ENCODE data around the gene SMAD7. TPM values are rescaled to one million over a fixed set of nuclear protein-coding genes. Genes with fewer than 3 reads are reported as not detected.
"Not testable (repeated sequence)": the region's sequence is repeated elsewhere in the genome, so short reads cannot be mapped to it uniquely, and the experiment has no call there.

The SMAD7 gene
- total RNA-seq, 1 experiment from 2014 or later: 5.8 TPM

DNA sequence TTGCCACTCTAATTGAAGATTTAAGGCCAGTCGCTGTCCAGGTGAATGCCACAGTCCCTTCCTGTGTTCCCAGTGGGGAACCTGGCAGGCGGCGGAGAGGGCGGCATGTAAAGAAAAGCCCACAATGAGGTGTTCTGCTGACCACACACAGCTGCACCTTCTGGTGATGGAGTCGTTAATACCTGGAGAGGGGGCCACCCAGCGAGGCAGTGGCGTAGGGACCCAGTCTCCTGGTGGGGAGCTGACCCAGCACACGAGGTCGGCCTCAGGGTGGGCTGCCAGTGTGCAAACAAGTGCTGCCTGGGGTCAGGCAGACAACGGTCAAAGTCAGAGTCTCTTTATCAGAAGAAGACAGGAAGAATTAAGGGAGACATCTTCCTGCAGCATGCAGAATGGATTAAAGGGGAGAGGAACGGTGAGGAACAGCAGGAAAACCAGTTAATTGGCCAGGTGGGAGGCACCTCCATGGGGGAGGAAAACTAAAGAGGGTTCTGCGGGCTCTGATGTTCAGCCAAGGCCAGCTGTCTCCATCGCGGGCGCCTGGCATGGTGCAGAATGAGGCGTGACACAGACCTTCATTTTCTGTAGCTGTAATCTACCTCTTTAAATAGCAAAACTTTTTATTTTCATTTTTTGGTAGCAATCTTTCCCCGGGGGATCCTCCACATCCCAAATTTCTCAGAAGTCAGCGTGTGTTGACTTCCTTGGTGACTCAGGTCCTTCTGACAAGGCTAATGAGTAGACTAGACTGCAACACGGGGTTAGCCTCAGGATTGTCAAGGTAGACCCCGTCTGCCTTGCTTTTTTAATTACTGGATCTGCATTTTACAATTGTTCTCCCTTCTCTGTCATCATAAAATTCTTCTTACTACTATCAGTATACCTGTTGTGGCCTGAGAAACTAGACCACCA is 78.3 kb downstream of the SMAD7 start:
- intact Hi-C loops (cut with micrococcal nuclease; ENCODE audit: unreplicated experiment): loop anchor here (1.0 kb wide), 1 partner anchor 38 kb away; no protein-coding TSS in a partner anchor

DNA sequence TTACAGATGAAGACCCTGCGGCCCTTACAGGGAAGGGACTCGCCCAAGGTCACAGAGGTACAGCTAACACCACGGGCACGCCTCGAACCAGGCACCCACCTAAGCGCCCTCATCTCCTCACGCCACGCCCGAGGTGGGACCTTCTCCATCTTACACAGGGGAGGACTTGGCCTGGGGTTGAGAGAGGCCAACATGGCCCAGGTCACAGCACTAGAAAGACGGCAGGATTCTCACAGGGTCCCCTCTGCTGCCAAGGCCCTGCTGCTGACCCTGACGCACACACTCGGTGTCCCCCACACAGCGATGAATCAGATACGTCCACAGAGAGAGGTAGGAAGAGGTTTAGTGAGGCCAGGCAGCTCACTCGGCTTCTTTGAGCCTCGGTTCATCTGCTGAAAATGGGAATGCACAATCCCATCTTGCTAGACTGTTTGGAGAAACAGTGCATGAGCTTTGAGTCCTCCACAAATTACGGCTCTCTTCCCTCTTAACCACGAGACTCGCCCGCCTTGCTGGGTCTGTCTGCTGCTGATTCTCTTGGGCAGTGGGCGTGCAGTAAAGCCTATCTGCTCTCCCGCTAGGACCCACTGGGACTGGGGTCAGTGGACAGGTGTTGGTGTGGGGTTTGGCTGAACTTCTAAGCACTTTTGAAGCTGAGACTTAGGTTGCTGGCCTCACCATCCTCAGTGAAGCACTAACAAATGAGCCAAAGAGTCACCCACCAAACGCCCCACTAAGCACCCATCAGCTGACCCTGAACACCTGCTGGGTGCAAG is 79.2 kb downstream of the SMAD7 start:
- BruUV-seq (replicated peaks): no TSS peak
- no peak overlapping the region for H2AFZ ChIP-seq

More for the DNA sequence above, 78.3 kb downstream of the SMAD7 start:
- H3K79me2 ChIP-seq (ENCODE audit: low read depth): no peaks in the 10 kb centered on the region
- peak in 1 of 2 experiments; percentile 49 for DNase-seq
- TF ChIP-seq EZH2 (IDR thresholded peaks at IDR 0.05; ENCODE audit: low read depth): no peak
- TF ChIP-seq, protein P1, sequence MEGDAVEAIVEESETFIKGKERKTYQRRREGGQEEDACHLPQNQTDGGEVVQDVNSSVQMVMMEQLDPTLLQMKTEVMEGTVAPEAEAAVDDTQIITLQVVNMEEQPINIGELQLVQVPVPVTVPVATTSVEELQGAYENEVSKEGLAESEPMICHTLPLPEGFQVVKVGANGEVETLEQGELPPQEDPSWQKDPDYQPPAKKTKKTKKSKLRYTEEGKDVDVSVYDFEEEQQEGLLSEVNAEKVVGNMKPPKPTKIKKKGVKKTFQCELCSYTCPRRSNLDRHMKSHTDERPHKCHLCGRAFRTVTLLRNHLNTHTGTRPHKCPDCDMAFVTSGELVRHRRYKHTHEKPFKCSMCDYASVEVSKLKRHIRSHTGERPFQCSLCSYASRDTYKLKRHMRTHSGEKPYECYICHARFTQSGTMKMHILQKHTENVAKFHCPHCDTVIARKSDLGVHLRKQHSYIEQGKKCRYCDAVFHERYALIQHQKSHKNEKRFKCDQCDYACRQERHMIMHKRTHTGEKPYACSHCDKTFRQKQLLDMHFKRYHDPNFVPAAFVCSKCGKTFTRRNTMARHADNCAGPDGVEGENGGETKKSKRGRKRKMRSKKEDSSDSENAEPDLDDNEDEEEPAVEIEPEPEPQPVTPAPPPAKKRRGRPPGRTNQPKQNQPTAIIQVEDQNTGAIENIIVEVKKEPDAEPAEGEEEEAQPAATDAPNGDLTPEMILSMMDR (conservative IDR thresholded peaks at IDR 0.05): no peak
- H4K20me1 ChIP-seq (ENCODE audit: insufficient read depth): no peaks in the 10 kb centered on the region
- peak overlapping the region; percentile 64 for H3K27ac ChIP-seq
- H3K4me1 ChIP-seq (replicated peaks; ENCODE audit: insufficient read depth): peaks cover 28% of the 10 kb centered on the region
- no peaks in the 10 kb centered on the region for H3K36me3 ChIP-seq (ENCODE audit: low read depth)
- no peaks in the 10 kb centered on the region for H3K9me2 ChIP-seq (ENCODE audit: insufficient read depth)
- no peaks in the 10 kb centered on the region for H3K27me3 ChIP-seq (ENCODE audit: insufficient read depth, low read depth)
- H3K9me3 ChIP-seq (ENCODE audit: insufficient read depth, low read depth): no peaks in the 10 kb centered on the region
- ChIA-PET CTCF (no interaction called here), POLR2A (ENCODE audit: unreplicated experiment) (interaction anchor here (0.7 kb wide), 1 partner anchor 69 kb away, joined by 5 read pairs; no protein-coding TSS in a partner anchor)
- no peak overlapping the region for H3K4me3 ChIP-seq
- BruUV-seq (replicated peaks): no TSS peak
- peak overlapping the region; percentile 58 for H3K4me2 ChIP-seq
- no peak overlapping the region for H2AFZ ChIP-seq
- peaks cover 15% of the 10 kb centered on the region; the same call in 1 of the 2 replicates for H3F3A ChIP-seq (ENCODE audit: insufficient read depth, low read depth)

DNA sequence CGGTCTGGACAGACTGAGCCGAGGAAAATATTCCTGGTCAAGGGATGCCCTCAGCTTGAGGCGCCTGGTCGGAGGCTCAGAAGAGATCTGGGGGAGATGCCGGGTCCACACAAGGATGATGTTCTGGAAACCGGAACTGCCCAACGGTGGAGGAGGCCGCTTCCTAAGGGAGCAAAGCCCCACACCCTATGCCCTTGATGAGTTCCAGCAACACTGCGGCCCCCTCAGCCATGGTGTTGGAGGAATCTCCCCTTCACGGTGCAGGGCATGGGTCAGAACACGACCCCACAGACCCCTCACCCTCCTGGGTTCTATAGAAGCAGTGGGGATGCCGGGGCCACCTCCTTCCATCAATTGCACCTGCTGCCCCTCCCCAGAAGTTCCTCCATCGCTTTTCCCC is 79.8 kb downstream of the SMAD7 start:
- H3K36me3 ChIP-seq (ENCODE audit: low read depth); H2AFZ ChIP-seq; BruUV-seq (replicated peaks); DNase-seq; H3K27me3 ChIP-seq (ENCODE audit: insufficient read depth, low read depth); POLR2A ChIA-PET (ENCODE audit: unreplicated experiment); H3K9me3 ChIP-seq (ENCODE audit: insufficient read depth, low read depth); H3K27ac ChIP-seq; CTCF ChIA-PET; H3K4me2 ChIP-seq; H3K79me2 ChIP-seq (ENCODE audit: low read depth); H3K9me2 ChIP-seq (ENCODE audit: insufficient read depth); H4K20me1 ChIP-seq (ENCODE audit: insufficient read depth); intact Hi-C loops (cut with micrococcal nuclease; ENCODE audit: unreplicated experiment); H3K4me3 ChIP-seq: not testable (repeated sequence)
- Histone ChIP-seq H3F3A (ENCODE audit: insufficient read depth, low read depth) (peaks cover 15% of the 10 kb centered on the region; the same call in 1 of the 2 replicates), H3K4me1 (replicated peaks; ENCODE audit: insufficient read depth) (peaks cover 26% of the 10 kb centered on the region)

More for the DNA sequence above, 79.2 kb downstream of the SMAD7 start:
- H3F3A ChIP-seq (ENCODE audit: insufficient read depth, low read depth): peaks cover 15% of the 10 kb centered on the region; the same call in 1 of the 2 replicates
- TF ChIP-seq, protein P1 (conservative IDR thresholded peaks at IDR 0.05): no peak
- no peaks in the 10 kb centered on the region for H3K36me3 ChIP-seq (ENCODE audit: low read depth)
- no peaks in the 10 kb centered on the region for H3K27me3 ChIP-seq (ENCODE audit: insufficient read depth, low read depth)
- no peaks in the 10 kb centered on the region for H4K20me1 ChIP-seq (ENCODE audit: insufficient read depth)
- DNase-seq: no peak
- H3K27ac ChIP-seq: no peak overlapping the region
- H3K4me3 ChIP-seq: no peak overlapping the region
- H3K4me1 ChIP-seq (replicated peaks; ENCODE audit: insufficient read depth): peaks cover 26% of the 10 kb centered on the region
- intact Hi-C loops (cut with micrococcal nuclease; ENCODE audit: unreplicated experiment): no loop called here
- no peaks in the 10 kb centered on the region for H3K9me3 ChIP-seq (ENCODE audit: insufficient read depth, low read depth)
- H3K79me2 ChIP-seq (ENCODE audit: low read depth): no peaks in the 10 kb centered on the region
- POLR2A ChIA-PET (ENCODE audit: unreplicated experiment): no interaction called here
- H3K9me2 ChIP-seq (ENCODE audit: insufficient read depth): no peaks in the 10 kb centered on the region
- no peak overlapping the region for H3K4me2 ChIP-seq
- CTCF ChIA-PET: no interaction called here
